ENCODE data around the gene MAD1L1. TPM values are rescaled to one million over a fixed set of nuclear protein-coding genes. Genes with fewer than 3 reads are reported as not detected.

The MAD1L1 gene
- total and polyA plus RNA-seq, 2 experiments from 2014 or later: 38.2 to 69.8 TPM

DNA sequence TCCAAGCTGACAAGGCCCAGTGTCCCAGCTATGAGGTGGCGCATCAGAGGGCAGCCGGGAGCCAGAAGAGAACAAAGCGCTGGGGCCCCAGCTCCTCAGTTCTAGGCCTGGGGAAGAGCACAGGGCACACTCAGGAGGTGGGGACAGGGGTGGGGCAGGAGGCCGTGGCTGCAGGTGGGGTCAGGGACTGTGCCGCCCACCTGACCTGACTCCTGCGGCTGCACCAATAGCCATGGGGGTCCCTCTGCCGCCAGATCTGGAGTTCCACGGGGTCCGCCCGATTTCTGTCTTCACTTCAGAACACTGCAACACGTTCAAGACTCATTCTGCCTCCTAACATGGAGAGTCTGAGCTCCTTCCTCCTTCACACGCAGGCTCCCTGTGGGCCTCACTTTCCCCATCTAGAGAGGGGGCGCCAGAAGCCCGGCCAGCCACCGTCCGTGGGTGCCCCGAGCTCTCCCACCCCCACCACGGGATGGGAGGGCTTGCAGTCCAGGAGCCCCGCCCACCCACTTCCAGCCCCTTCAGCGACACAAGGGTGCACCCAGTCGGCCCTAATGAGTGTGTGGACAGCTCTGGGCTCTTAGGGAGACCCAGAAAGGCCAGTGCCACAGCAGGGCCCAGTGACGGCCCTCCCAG is 278.3 kb downstream of the MAD1L1 start:
- in situ Hi-C loops (cut with MboI): no loop called here
- Histone ChIP-seq H3K9ac (no peak overlapping the region; the same call in 1 of the 2 replicates), H3K4me3 (no peak overlapping the region), H3K27ac (no peak overlapping the region), H3K9me3 (ENCODE audit: low read depth) (no peaks in the 10 kb centered on the region), H2AFZ (no peak overlapping the region), H3K9me2 (ENCODE audit: insufficient read depth) (no peaks in the 10 kb centered on the region), H3F3A (ENCODE audit: insufficient read depth) (no peaks in the 10 kb centered on the region), H3K27me3 (replicated peaks; ENCODE audit: insufficient read depth) (no peaks in the 10 kb centered on the region), H3K4me1 (ENCODE audit: insufficient read depth) (no peaks in the 10 kb centered on the region), H3K36me3 (ENCODE audit: low read depth) (no peaks in the 10 kb centered on the region), H3K79me2 (ENCODE audit: insufficient read depth) (no peaks in the 10 kb centered on the region), H4K20me1 (ENCODE audit: insufficient read depth) (no peaks in the 10 kb centered on the region), H3K4me2 (ENCODE audit: unreplicated experiment) (no peak overlapping the region)
- no peak for TF ChIP-seq EZH2 (IDR thresholded peaks at IDR 0.05; ENCODE audit: insufficient read depth, poor library complexity, severe bottlenecking)
- no peak for TF ChIP-seq EZH2phosphoT487 (IDR thresholded peaks at IDR 0.05; ENCODE audit: insufficient read depth, low read depth)
- WGBS, 2 experiments (ENCODE audit: low coverage in 1 of 2, low lambda C conversion rate in 2 of 2, missing lambda C conversion rate in 2 of 2): 51 to 62% methylated on average over 11 to 22 of the region's 22 CpGs
- DNase-seq: peak; percentile 3

DNA sequence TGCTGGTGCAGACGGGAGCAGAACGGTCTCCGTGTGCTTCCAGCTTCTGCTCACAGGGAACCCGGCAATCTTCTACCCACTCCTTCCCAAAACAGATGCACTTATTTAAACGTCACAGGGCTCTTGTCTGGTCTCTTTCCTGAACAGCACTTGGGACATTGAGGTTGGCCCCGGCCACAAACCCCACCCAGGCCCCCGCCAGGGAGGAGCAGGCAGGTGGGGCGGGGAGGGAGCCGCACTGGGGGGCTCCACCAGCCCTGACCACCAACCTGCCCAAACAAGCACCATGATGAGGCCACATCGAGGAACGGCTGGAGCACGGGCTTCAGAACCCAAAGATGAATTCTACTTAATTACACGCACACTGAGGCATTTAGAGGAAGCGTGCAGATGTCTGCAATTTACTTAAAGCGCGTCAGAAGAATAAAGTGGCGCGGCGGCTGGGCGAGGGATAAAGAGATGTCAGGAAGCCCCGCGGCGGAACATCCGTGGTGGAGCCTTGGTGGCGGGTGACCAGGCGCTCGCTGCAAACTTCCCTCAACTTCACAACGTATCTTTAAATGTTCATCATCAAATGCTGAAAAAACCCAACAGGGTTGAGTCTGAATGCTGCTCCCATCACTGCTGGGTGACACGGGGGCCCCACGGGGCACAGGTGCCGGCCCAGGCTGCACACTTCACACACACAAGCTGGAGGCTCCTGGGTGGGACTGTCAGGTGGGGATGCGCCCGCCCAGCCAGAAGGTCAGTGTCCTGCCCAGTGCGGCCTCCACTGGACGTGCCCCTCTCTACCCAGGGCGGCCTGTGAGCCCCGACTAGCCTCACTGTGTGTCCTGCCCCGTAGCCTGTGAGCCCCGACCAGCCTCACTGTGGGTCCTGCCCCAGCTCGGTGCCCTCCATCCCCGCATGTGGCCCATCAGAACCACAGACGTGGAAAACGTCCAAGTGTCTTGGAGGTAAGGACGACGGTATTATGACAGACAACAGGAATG is 279.2 kb downstream of the MAD1L1 start:
- no peaks in the 10 kb centered on the region for H3K27me3 ChIP-seq (replicated peaks; ENCODE audit: insufficient read depth)
- no peak overlapping the region for H3K4me3 ChIP-seq
- H3K9me2 ChIP-seq (ENCODE audit: insufficient read depth): no peaks in the 10 kb centered on the region
- WGBS, 2 experiments (ENCODE audit: low coverage in 1 of 2, low lambda C conversion rate in 2 of 2, missing lambda C conversion rate in 2 of 2): 93 to 94% methylated on average over 38 to 45 of the region's 45 CpGs
- H3K9ac ChIP-seq: no peak overlapping the region
- no peak overlapping the region for H3K27ac ChIP-seq
- H3K79me2 ChIP-seq (ENCODE audit: insufficient read depth): no peaks in the 10 kb centered on the region
- in situ Hi-C loops (cut with MboI): no loop called here
- no peaks in the 10 kb centered on the region for H3K9me3 ChIP-seq (ENCODE audit: low read depth)
- H3K4me2 ChIP-seq (ENCODE audit: unreplicated experiment): no peak overlapping the region
- TF ChIP-seq EZH2phosphoT487 (IDR thresholded peaks at IDR 0.05; ENCODE audit: insufficient read depth, low read depth) (no peak), EZH2 (IDR thresholded peaks at IDR 0.05; ENCODE audit: insufficient read depth, poor library complexity, severe bottlenecking) (no peak)
- no peaks in the 10 kb centered on the region for H3K4me1 ChIP-seq (ENCODE audit: insufficient read depth)
- H3F3A ChIP-seq (ENCODE audit: insufficient read depth): no peaks in the 10 kb centered on the region
- H2AFZ ChIP-seq: no peak overlapping the region
- H4K20me1 ChIP-seq (ENCODE audit: insufficient read depth): no peaks in the 10 kb centered on the region
- DNase-seq: no peak
- no peaks in the 10 kb centered on the region for H3K36me3 ChIP-seq (ENCODE audit: low read depth)

GRCh38 chr7:1952781-1953180 is 280.0 kb downstream of the MAD1L1 start:
- H3K9ac ChIP-seq: no peak overlapping the region
- no peaks in the 10 kb centered on the region for H4K20me1 ChIP-seq (ENCODE audit: insufficient read depth)
- TF ChIP-seq EZH2phosphoT487 (IDR thresholded peaks at IDR 0.05; ENCODE audit: insufficient read depth, low read depth): no peak
- no peak for TF ChIP-seq EZH2 (IDR thresholded peaks at IDR 0.05; ENCODE audit: insufficient read depth, poor library complexity, severe bottlenecking)
- DNase-seq: no peak
- no peak overlapping the region for H3K4me3 ChIP-seq
- H3F3A ChIP-seq (ENCODE audit: insufficient read depth): no peaks in the 10 kb centered on the region
- H3K4me1 ChIP-seq (ENCODE audit: insufficient read depth): no peaks in the 10 kb centered on the region
- H3K4me2 ChIP-seq (ENCODE audit: unreplicated experiment): no peak overlapping the region
- no peaks in the 10 kb centered on the region for H3K79me2 ChIP-seq (ENCODE audit: insufficient read depth)
- WGBS, 2 experiments (ENCODE audit: low coverage in 1 of 2, low lambda C conversion rate in 2 of 2, missing lambda C conversion rate in 2 of 2): 90 to 97% methylated on average over 14 to 15 of the region's 15 CpGs
- in situ Hi-C loops (cut with MboI): no loop called here
- no peaks in the 10 kb centered on the region for H3K27me3 ChIP-seq (replicated peaks; ENCODE audit: insufficient read depth)
- no peak overlapping the region for H2AFZ ChIP-seq
- no peaks in the 10 kb centered on the region for H3K9me2 ChIP-seq (ENCODE audit: insufficient read depth)
- H3K36me3 ChIP-seq (ENCODE audit: low read depth): no peaks in the 10 kb centered on the region
- H3K9me3 ChIP-seq (ENCODE audit: low read depth): no peaks in the 10 kb centered on the region
- H3K27ac ChIP-seq: no peak overlapping the region

- Histone ChIP-seq H3K79me2 (ENCODE audit: insufficient read depth) (no peaks in the 10 kb centered on the region), H3K9me2 (ENCODE audit: insufficient read depth) (no peaks in the 10 kb centered on the region), H3K9ac (no peak overlapping the region), H3K4me2 (ENCODE audit: unreplicated experiment) (no peak overlapping the region), H3K27ac (no peak overlapping the region), H3K36me3 (ENCODE audit: low read depth) (no peaks in the 10 kb centered on the region), H3K27me3 (replicated peaks; ENCODE audit: insufficient read depth) (no peaks in the 10 kb centered on the region), H3F3A (ENCODE audit: insufficient read depth) (no peaks in the 10 kb centered on the region), H2AFZ (no peak overlapping the region), H3K9me3 (ENCODE audit: low read depth) (no peaks in the 10 kb centered on the region), H4K20me1 (ENCODE audit: insufficient read depth) (no peaks in the 10 kb centered on the region), H3K4me1 (ENCODE audit: insufficient read depth) (no peaks in the 10 kb centered on the region), H3K4me3 (no peak overlapping the region)
- DNase-seq: no peak
- in situ Hi-C loops (cut with MboI): no loop called here
- TF ChIP-seq EZH2 (IDR thresholded peaks at IDR 0.05; ENCODE audit: insufficient read depth, poor library complexity, severe bottlenecking) (no peak), EZH2phosphoT487 (IDR thresholded peaks at IDR 0.05; ENCODE audit: insufficient read depth, low read depth) (no peak)
- WGBS, 2 experiments (ENCODE audit: low coverage in 1 of 2, low lambda C conversion rate in 2 of 2, missing lambda C conversion rate in 2 of 2): 93 to 94% methylated on average over 28 of the region's 28 CpGs
These were observed 280.5 kb downstream of the MAD1L1 start for GRCh38 chr7:1952169-1952760.
